Activated naive CD4-positive, alpha-beta T cell treated with Interleukin-2 at 50 U/mL for 16 hours (primary cell): ENCODE data around the gene MYO18B.
"Not testable (repeated sequence)": the region's sequence is repeated elsewhere in the genome, so short reads cannot be mapped to it uniquely, and the experiment has no call there.

Experiments
- DNase-seq: peaks from one replicate; pipeline ENCODE4 v3.0.0-alpha.2; 2020

Gene MYO18B

GRCh38 chr22:25741692-25742626 lies at the start of gene MYO18B:
MYO18B (plus strand) TSS chr22:25742188; CDS start chr22:25761093, 18,905 bp downstream.
- DNase-seq = no peak

- no peak for DNase-seq
Measured at GRCh38 chr22:25692397-25693267, 49.4 kb upstream of the MYO18B start.

GRCh38 chr22:25693268-25693565 lies 48.8 kb upstream of the MYO18B start:
- no peak for DNase-seq

GRCh38 chr22:25694196-25694907 lies 47.6 kb upstream of the MYO18B start:
- DNase-seq = no peak

GRCh38 chr22:25695146-25695545 lies 46.8 kb upstream of the MYO18B start:
- DNase-seq = no peak

GRCh38 chr22:25696763-25697162 lies 45.2 kb upstream of the MYO18B start:
- DNase-seq = no peak

- no peak for DNase-seq
Measured at GRCh38 chr22:25697181-25697664, 44.8 kb upstream of the MYO18B start.

- DNase-seq = no peak
Measured at GRCh38 chr22:25697978-25698377, 44.0 kb upstream of the MYO18B start.

- DNase-seq = no peak
Measured at GRCh38 chr22:25698461-25698860, 43.5 kb upstream of the MYO18B start.

GRCh38 chr22:25698978-25699377 lies 43.0 kb upstream of the MYO18B start:
- DNase-seq = no peak

GRCh38 chr22:25701056-25701780 lies 40.8 kb upstream of the MYO18B start:
- DNase-seq = no peak

GRCh38 chr22:25702040-25702439 lies 39.9 kb upstream of the MYO18B start:
- no peak for DNase-seq

GRCh38 chr22:25702571-25703167 lies 39.3 kb upstream of the MYO18B start:
- DNase-seq = no peak

GRCh38 chr22:25704701-25705100 lies 37.3 kb upstream of the MYO18B start:
- DNase-seq = no peak

GRCh38 chr22:25706197-25706596 lies 35.8 kb upstream of the MYO18B start:
- no peak for DNase-seq

GRCh38 chr22:25708430-25708829 lies 33.6 kb upstream of the MYO18B start:
- not testable (repeated sequence) for DNase-seq

GRCh38 chr22:25709758-25710157 lies 32.2 kb upstream of the MYO18B start:
- no peak for DNase-seq

- no peak for DNase-seq
Measured at GRCh38 chr22:25710501-25710900, 31.5 kb upstream of the MYO18B start.

- no peak for DNase-seq
Measured at GRCh38 chr22:25711491-25711890, 30.5 kb upstream of the MYO18B start.

GRCh38 chr22:25712661-25713400 lies 29.2 kb upstream of the MYO18B start:
- DNase-seq = no peak

GRCh38 chr22:25714070-25714469 lies 27.9 kb upstream of the MYO18B start:
- DNase-seq = no peak
